Esophagus (tissue), 2 donors: Measurements from ENCODE around the gene CACTIN. TPM values are rescaled to one million over a fixed set of nuclear protein-coding genes. Genes with fewer than 3 reads are reported as not detected.
"Not testable (repeated sequence)": the region's sequence is repeated elsewhere in the genome, so short reads cannot be mapped to it uniquely, and the experiment has no call there.

Experiments used
- H3K27ac ChIP-seq, 2 donors: one replicate each; pipeline ENCODE4 v1.5.1; 2013; ENCODE audit warnings: low read depth in 2 of 2, mild to moderate bottlenecking in 2 of 2, inconsistent platforms in 1 of 2, low read length in 1 of 2, moderate library complexity in 1 of 2
- H3K27me3 ChIP-seq, 2 donors: one replicate each; pipeline ENCODE4 v1.6.1; 2013; ENCODE audit warnings: low read length in 2 of 2, control low read depth in 1 of 2, mild to moderate bottlenecking in 1 of 2; ENCODE audit not compliant: insufficient read depth in 2 of 2, control insufficient read depth in 1 of 2
- H3K36me3 ChIP-seq, 2 donors: one replicate each; pipeline ENCODE4 v1.6.1; 2013; ENCODE audit warnings: low read length in 1 of 2; ENCODE audit not compliant: control insufficient read depth in 2 of 2, insufficient read depth in 2 of 2
- H3K4me1 ChIP-seq, 2 donors: one replicate each; pipeline ENCODE4 v1.6.1; 2013; ENCODE audit warnings: low read length in 1 of 2; ENCODE audit not compliant: control insufficient read depth in 2 of 2, insufficient read depth in 2 of 2
- H3K4me3 ChIP-seq, 2 donors: one replicate each; pipeline ENCODE4 v1.5.1; 2013; ENCODE audit warnings: low read length in 2 of 2, mild to moderate bottlenecking in 2 of 2, low read depth in 1 of 2, moderate library complexity in 1 of 2
- H3K9me3 ChIP-seq, 2 donors: one replicate each; pipeline ENCODE4 v1.6.1; 2013; ENCODE audit warnings: mild to moderate bottlenecking in 2 of 2, low read depth in 1 of 2, low read length in 1 of 2, moderate library complexity in 1 of 2; ENCODE audit not compliant: control insufficient read depth in 2 of 2, insufficient read depth in 1 of 2
- WGBS, 2 donors: extraction: QIAGEN DNeasy Blood & Tissue Kit; methylation state at CpG; one replicate each; pipeline ENCODE4 v1.1.7; 2013; 5-methylcytosine and 5-hydroxymethylcytosine counted together
- polyA plus RNA-seq, 2 donors: library from polyadenylated mRNA; stranded (reverse); fragments of 200-250 nt; gene quantifications; one replicate each; pipeline ENCODE4 v1.2.3, GENCODE V29; 2013
- donor health status: healthy with polysubstance abuse.
- donor health status: Bipolar disorder and iron deficiency.

The CACTIN gene
- polyA plus RNA-seq, 2 donors, result 12.4 to 19.3 TPM

GRCh38 chr19:3656073-3656746 is 29.6 kb upstream of the CACTIN start:
- Histone ChIP-seq H3K4me3 (no peak overlapping the region), H3K27ac (no peak overlapping the region), H3K9me3 (peaks cover 0 to 7% of the 10 kb centered on the region in 2 donors), H3K4me1 (peaks cover 0 to 3% of the 10 kb centered on the region in 2 donors), H3K36me3 (peaks cover 0 to 59% of the 10 kb centered on the region in 2 donors), H3K27me3 (no peaks in the 10 kb centered on the region)
- 84 to 86% methylated on average over 36 of the region's 36 CpGs for WGBS, 2 donors

GRCh38 chr19:3655402-3656072 is 28.9 kb upstream of the CACTIN start:
- H3K27me3 ChIP-seq, result no peaks in the 10 kb centered on the region
- H3K9me3 ChIP-seq, result peaks cover 0 to 7% of the 10 kb centered on the region in 2 donors
- H3K27ac ChIP-seq, result no peak overlapping the region
- H3K4me3 ChIP-seq, result no peak overlapping the region
- 75 to 79% methylated on average over 25 of the region's 25 CpGs for WGBS, 2 donors
- H3K36me3 ChIP-seq, result peaks cover 0 to 58% of the 10 kb centered on the region in 2 donors
- no peaks in the 10 kb centered on the region for H3K4me1 ChIP-seq

- Histone ChIP-seq H3K9me3 (peaks cover 0 to 7% of the 10 kb centered on the region in 2 donors), H3K4me3 (no peak overlapping the region), H3K27ac (no peak overlapping the region), H3K36me3 (peaks cover 0 to 50% of the 10 kb centered on the region in 2 donors), H3K27me3 (no peaks in the 10 kb centered on the region), H3K4me1 (no peaks in the 10 kb centered on the region)
- WGBS, 2 donors, result 95% methylated on average over 20 of the region's 20 CpGs
Measured at GRCh38 chr19:3653865-3654513, 27.4 kb upstream of the CACTIN start.

GRCh38 chr19:3653081-3653795 is 26.6 kb upstream of the CACTIN start:
- peaks cover 0 to 7% of the 10 kb centered on the region in 2 donors for H3K9me3 ChIP-seq
- H3K36me3 ChIP-seq, result peaks cover 5 to 48% of the 10 kb centered on the region in 2 donors
- H3K27ac ChIP-seq, result no peak overlapping the region
- no peaks in the 10 kb centered on the region for H3K4me1 ChIP-seq
- H3K27me3 ChIP-seq, result no peaks in the 10 kb centered on the region
- WGBS, 2 donors, result 93% methylated on average over 37 of the region's 37 CpGs
- no peak overlapping the region for H3K4me3 ChIP-seq

DNA sequence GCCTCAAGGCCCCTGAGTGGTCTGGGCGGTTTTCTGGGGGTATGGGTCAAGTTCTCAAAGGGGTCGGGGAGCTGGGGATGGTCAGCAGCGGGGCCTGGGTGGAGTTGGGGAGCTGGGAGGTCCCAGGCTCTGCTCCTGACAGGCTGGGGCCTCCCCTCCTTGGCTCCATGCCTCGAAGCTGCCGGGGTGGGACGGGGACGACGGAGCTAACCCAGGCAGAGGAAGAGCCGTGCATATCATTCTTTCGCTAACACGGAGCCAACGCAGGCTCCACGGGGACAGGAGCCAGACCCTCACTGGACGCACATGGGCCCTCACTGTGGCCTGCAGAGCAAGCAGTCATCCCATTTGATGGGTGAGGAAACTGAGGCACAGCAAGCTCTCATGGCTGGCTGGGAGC is 25.8 kb upstream of the CACTIN start:
- no peak overlapping the region for H3K4me3 ChIP-seq
- H3K27me3 ChIP-seq, result no peaks in the 10 kb centered on the region
- H3K4me1 ChIP-seq, result no peaks in the 10 kb centered on the region
- WGBS, 2 donors, result 91 to 95% methylated on average over 14 of the region's 14 CpGs
- peaks cover 5 to 43% of the 10 kb centered on the region in 2 donors for H3K36me3 ChIP-seq
- H3K9me3 ChIP-seq, result peaks cover 0 to 6% of the 10 kb centered on the region in 2 donors
- no peak overlapping the region for H3K27ac ChIP-seq

DNA sequence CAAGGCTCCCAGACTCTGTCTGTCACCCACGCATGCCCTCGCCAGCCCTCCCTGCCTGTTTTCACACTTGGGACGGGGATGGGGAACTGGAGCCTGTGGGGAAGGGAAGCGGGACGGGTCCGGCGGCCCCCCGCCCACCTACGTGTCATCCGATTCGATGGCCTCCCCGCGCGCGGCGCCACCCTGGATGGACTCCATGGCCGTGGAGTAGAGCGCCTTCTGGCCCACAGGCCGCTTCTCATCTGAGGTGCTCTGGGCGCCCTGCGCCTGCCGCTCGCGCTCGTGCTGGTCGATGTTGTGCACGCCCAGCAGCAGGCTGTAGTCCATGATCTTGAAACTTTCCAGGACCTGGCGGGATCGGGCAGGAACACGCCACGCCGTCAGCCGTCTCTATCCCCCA is 25.1 kb upstream of the CACTIN start:
- Histone ChIP-seq H3K4me3 (no peak overlapping the region), H3K27ac (no peak overlapping the region), H3K9me3 (no peaks in the 10 kb centered on the region), H3K27me3 (no peaks in the 10 kb centered on the region), H3K4me1 (no peaks in the 10 kb centered on the region), H3K36me3 (peaks cover 5 to 36% of the 10 kb centered on the region in 2 donors)
- WGBS, 2 donors, result 95 to 97% methylated on average over 31 to 33 of the region's 33 CpGs

- WGBS, 2 donors, result 85 to 91% methylated on average over 16 of the region's 16 CpGs
- H3K4me3 ChIP-seq, result no peak overlapping the region
- H3K36me3 ChIP-seq, result peaks cover 5 to 46% of the 10 kb centered on the region in 2 donors
- H3K4me1 ChIP-seq, result peaks cover 0 to 3% of the 10 kb centered on the region in 2 donors
- no peak overlapping the region for H3K27ac ChIP-seq
- no peaks in the 10 kb centered on the region for H3K27me3 ChIP-seq
- H3K9me3 ChIP-seq, result no peaks in the 10 kb centered on the region
Measured at GRCh38 chr19:3649888-3650287, 23.3 kb upstream of the CACTIN start.

DNA sequence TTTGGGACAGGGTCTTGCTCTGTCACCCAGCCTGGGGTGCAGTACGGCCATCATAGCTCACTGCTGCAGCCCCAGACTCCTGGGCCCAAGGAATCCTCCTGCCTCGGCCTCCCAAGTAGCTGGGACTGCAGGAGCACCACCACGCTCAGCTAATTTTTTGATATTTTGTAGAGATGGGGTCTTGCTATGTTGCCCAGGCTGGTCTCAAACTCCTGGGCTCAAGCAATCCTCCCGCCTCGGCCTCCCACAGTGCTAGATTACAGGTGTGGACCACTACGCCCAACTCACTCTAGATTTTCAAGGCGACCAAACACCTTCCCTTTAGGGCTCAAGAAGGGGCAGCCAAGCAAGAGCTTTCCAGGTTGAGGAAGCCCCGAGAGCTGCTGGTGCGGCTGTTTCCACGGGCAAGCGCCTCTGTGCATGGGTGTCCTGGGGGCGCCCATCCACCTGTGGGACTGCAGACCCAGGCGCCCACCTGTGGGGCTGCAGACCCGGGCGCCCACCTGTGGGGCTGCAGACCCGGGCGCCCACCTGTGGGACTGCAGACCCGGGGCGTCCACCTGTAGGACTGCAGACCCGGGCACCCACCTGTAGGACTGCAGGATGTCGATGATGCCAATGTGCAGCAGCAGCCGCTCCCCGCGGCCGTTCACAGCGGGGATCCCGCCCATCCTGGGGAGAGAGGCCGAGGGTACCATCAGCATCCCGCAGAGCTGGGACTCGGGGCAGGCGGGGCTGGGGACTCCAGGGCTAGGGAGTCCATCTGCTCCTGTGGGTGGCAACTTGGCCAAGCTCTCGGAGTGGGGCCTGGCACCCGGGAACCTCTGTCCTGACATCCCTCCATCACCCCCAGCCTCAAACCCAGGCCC is 21.7 kb upstream of the CACTIN start:
- H3K36me3 ChIP-seq, result peaks cover 5 to 44% of the 10 kb centered on the region in 2 donors
- H3K27me3 ChIP-seq, result no peaks in the 10 kb centered on the region
- 94% methylated on average over 33 of the region's 33 CpGs for WGBS, 2 donors
- H3K4me3 ChIP-seq, result no peak overlapping the region
- peaks cover 0 to 4% of the 10 kb centered on the region in 2 donors for H3K4me1 ChIP-seq
- no peaks in the 10 kb centered on the region for H3K9me3 ChIP-seq
- H3K27ac ChIP-seq, result no peak overlapping the region

- not testable (repeated sequence) for H3K4me1 ChIP-seq, H3K4me3 ChIP-seq, H3K9me3 ChIP-seq, H3K27me3 ChIP-seq, H3K27ac ChIP-seq
- 87 to 95% methylated on average over 5 of the region's 5 CpGs for WGBS, 2 donors
- peaks cover 5 to 50% of the 10 kb centered on the region in 2 donors for H3K36me3 ChIP-seq
Measured at GRCh38 chr19:3647102-3647501, 20.5 kb upstream of the CACTIN start.
